NOMO-1 (cell line): ENCODE results near the gene TMEFF2.
"Not testable (repeated sequence)": the region's sequence is repeated elsewhere in the genome, so short reads cannot be mapped to it uniquely, and the experiment has no call there.

Experiments
- DNase-seq, 2 experiments: peaks; one replicate each; lab custom pipeline; 2025; ENCODE audit not compliant: unreplicated experiment in 2 of 2; lab: John Stamatoyannopoulos, UW

TMEFF2 gene

GRCh38 chr2:191942090-191942738 is 252.5 kb downstream of the TMEFF2 start:
- DNase-seq, result no peak

- DNase-seq, result no peak
Measured at GRCh38 chr2:191941376-191941929, 253.3 kb downstream of the TMEFF2 start.

- DNase-seq, result no peak
Measured at GRCh38 chr2:191938779-191939178, 256.0 kb downstream of the TMEFF2 start.

GRCh38 chr2:191936882-191937405 is 257.8 kb downstream of the TMEFF2 start:
- no peak for DNase-seq

- no peak for DNase-seq
Measured at GRCh38 chr2:191935247-191935646, 259.5 kb downstream of the TMEFF2 start.

- no peak for DNase-seq
Measured at GRCh38 chr2:191933307-191934105, 261.2 kb downstream of the TMEFF2 start.

- no peak for DNase-seq
Measured at GRCh38 chr2:191932286-191932685, 262.4 kb downstream of the TMEFF2 start.

GRCh38 chr2:191931329-191931728 is 263.4 kb downstream of the TMEFF2 start:
- DNase-seq, result peak in 1 of 2 experiments; percentile 16

GRCh38 chr2:191930205-191930604 is 264.5 kb downstream of the TMEFF2 start:
- no peak for DNase-seq

- no peak for DNase-seq
Measured at GRCh38 chr2:191929288-191929687, 265.4 kb downstream of the TMEFF2 start.

GRCh38 chr2:191927991-191928390 is 266.7 kb downstream of the TMEFF2 start:
- DNase-seq, result no peak

- DNase-seq, result no peak
Measured at GRCh38 chr2:191927319-191927867, 267.3 kb downstream of the TMEFF2 start.

GRCh38 chr2:191926671-191927070 is 268.1 kb downstream of the TMEFF2 start:
- DNase-seq, result no peak

GRCh38 chr2:191923652-191923997 is 271.1 kb downstream of the TMEFF2 start:
- no peak for DNase-seq

GRCh38 chr2:191922736-191923651 is 271.7 kb downstream of the TMEFF2 start:
- no peak for DNase-seq

GRCh38 chr2:191921650-191922049 is 273.1 kb downstream of the TMEFF2 start:
- not testable (repeated sequence) for DNase-seq

GRCh38 chr2:191920502-191920901 is 274.2 kb downstream of the TMEFF2 start:
- no peak for DNase-seq

- no peak for DNase-seq
Measured at GRCh38 chr2:191917967-191918651, 276.6 kb downstream of the TMEFF2 start.

- no peak for DNase-seq
Measured at GRCh38 chr2:191917430-191917881, 277.3 kb downstream of the TMEFF2 start.

- DNase-seq, result no peak
Measured at GRCh38 chr2:191916826-191917225, 277.9 kb downstream of the TMEFF2 start.
